Large intestine (tissue), 3 donors: ENCODE data around the gene IL19. TPM values are rescaled to one million over a fixed set of nuclear protein-coding genes. Genes with fewer than 3 reads are reported as not detected.
"Not testable (repeated sequence)": the region's sequence is repeated elsewhere in the genome, so short reads cannot be mapped to it uniquely, and the experiment has no call there.

Experiments used
- DNase-seq, 2 donors: peaks; one replicate each; pipeline versions ENCODE4 v3.0.0 to v3.0.0-alpha.2; 2013
- H3K27ac ChIP-seq: one replicate; pipeline ENCODE4 v1.5.1; 2013; ENCODE audit warnings: low read length
- H3K27me3 ChIP-seq: 2 replicates; pipeline ENCODE4 v1.6.1; 2013; ENCODE audit warnings: low read length; ENCODE audit not compliant: control insufficient read depth, insufficient read depth
- H3K36me3 ChIP-seq: 2 replicates; pipeline ENCODE4 v1.6.1; 2013; ENCODE audit warnings: low read length; ENCODE audit not compliant: control insufficient read depth, insufficient read depth
- H3K4me1 ChIP-seq: one replicate; pipeline ENCODE4 v1.6.1; 2013; ENCODE audit warnings: low read length; ENCODE audit not compliant: control insufficient read depth, insufficient read depth
- H3K4me3 ChIP-seq: one replicate; pipeline ENCODE4 v1.5.1; 2013; ENCODE audit warnings: low read length
- H3K9me3 ChIP-seq: one replicate; pipeline ENCODE4 v1.6.1; 2013; ENCODE audit warnings: mild to moderate bottlenecking, low read depth, low read length, moderate library complexity; ENCODE audit not compliant: control insufficient read depth
- WGBS: methylation state at CpG from one replicate; pipeline ENCODE4 v1.1.5; 2013; ENCODE audit warnings: low lambda C conversion rate; ENCODE audit not compliant: insufficient coverage; 5-methylcytosine and 5-hydroxymethylcytosine counted together
- polyA plus RNA-seq: library from polyadenylated mRNA; unstranded; fragments of 120-200 nt; gene quantifications from one replicate; pipeline ENCODE4 v1.2.1, GENCODE V29; 2013

The IL19 gene
- polyA plus RNA-seq, 1 donor = not detected

DNA sequence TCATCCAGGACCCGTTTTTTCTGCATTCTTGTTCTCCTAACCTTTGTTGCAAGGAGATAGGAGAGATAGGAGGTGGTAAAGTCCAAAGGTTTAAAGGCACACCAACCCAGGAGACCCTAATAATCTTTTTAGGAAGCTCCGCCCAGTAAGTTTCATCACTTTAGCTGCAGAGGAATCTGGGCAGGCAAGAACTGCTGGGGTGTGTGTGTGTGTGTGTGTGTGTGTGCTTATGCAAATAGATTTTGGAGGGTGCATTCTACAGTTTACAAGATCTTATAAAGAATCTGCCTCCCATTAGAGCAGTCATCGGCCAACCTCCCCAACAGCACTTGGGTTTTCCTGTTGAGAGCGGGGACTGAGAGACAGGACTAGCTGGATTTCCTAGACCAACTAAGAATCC lies 5.7 kb downstream of the IL19 start:
- no CpG with 5 or more reads among the region's 4 CpGs for WGBS
- DNase-seq = peak in 1 of 2 donors; percentile 60
- H3K36me3 ChIP-seq = no peaks in the 10 kb centered on the region

DNA sequence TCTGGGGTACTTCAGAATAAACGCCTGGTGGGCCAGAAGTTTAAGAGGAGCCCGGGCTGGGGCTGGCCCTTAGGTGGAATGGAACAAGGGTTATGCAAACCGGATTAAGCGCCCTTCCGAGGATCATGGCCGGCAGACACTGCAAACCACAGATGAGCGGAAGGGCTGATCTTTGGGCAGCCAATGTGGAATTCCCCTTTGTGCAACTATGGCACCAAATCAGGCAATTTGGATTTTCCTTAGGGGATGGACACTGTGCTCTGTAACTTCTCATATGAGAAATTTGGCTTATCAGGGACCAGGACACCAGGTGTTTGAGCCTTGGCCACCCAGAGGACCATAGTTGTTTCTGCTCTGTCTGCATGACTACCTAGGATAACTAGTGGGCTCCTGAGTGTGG lies 7.5 kb downstream of the IL19 start:
- Histone ChIP-seq H3K27ac (no peak overlapping the region), H3K27me3 (no peaks in the 10 kb centered on the region), H3K4me3 (no peak overlapping the region), H3K9me3 (no peaks in the 10 kb centered on the region), H3K4me1 (peaks cover 5% of the 10 kb centered on the region), H3K36me3 (no peaks in the 10 kb centered on the region)
- WGBS = no CpG with 5 or more reads among the region's 7 CpGs
- DNase-seq = no peak

More for the DNA sequence above, 5.7 kb downstream of the IL19 start:
- Histone ChIP-seq H3K27me3 (no peaks in the 10 kb centered on the region), H3K4me1 (peaks cover 5% of the 10 kb centered on the region), H3K4me3 (no peak overlapping the region), H3K27ac (no peak overlapping the region), H3K9me3 (no peaks in the 10 kb centered on the region)

DNA sequence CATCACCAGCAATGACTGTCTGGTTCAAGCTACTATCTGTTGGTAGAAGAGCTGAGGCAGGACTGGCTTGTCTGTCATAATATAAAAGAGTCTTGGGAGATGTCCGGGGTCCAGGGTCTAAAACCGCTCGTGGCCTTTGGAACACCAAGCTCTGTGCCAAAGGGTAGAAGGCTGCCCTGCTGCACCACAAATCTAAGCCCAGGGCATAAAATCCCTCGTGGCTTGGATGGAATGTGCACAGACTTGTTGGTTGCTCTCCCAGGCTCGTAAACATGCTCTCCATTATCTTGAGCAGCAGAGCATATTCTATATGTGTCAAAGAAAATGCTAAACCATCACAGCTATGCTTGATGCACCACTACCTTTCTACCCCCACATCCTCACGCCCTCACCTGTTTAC lies 8.3 kb downstream of the IL19 start:
- not testable (repeated sequence) for H3K4me1 ChIP-seq, H3K9me3 ChIP-seq, H3K36me3 ChIP-seq, H3K4me3 ChIP-seq, H3K27ac ChIP-seq, H3K27me3 ChIP-seq, DNase-seq
- WGBS = 86% methylated on average over 1 of the region's 6 CpGs

DNA sequence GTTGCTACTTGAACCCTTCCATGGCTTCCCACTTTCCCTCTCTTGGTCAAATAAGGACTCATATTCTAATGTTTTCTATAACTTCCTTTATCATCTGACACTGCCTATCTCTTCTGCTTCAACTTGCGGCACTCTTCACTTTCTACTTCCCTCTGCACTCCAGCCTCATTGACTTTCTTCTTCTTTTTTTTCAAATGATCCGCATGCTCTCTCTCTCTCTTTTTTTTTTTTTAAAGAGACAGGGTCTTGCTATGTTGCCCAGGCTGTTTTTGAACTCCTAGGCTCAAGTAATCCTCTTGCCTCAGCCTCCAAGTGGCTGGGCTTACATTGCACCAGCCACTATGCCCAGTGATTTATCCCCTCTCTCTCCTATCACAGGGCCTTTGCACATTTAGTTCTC lies 9.1 kb downstream of the IL19 start:
- H3K9me3 ChIP-seq = no peaks in the 10 kb centered on the region
- no peaks in the 10 kb centered on the region for H3K27me3 ChIP-seq
- no peaks in the 10 kb centered on the region for H3K36me3 ChIP-seq
- no peak overlapping the region for H3K27ac ChIP-seq
- no peak for DNase-seq
- H3K4me1 ChIP-seq = peaks cover 5% of the 10 kb centered on the region
- 67% methylated on average over 2 of the region's 2 CpGs for whole genome bisulfite sequencing
- H3K4me3 ChIP-seq = no peak overlapping the region

DNA sequence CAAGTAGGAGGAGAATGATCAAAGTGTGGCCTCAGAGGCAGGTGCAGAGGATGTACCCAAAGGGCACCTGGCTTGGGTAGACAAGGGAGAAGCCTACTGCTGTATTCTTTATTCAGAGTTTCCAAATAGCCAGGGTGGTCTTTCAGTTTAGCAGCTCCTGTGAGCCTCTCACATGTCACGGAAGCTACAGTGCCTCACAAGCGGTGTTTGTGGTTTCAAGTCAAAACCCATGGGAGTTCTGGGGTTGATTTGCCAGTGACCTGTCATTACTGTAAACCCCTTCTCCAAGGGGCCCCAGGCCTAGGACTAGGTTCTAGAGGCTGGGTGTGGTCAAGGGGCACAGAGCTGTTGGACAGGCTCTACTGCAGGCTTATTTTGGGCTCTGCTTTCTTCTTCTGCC lies 11.9 kb downstream of the IL19 start:
- H3K27me3 ChIP-seq = no peaks in the 10 kb centered on the region
- no CpG with 5 or more reads among the region's 2 CpGs for WGBS
- no peak overlapping the region for H3K4me3 ChIP-seq
- no peaks in the 10 kb centered on the region for H3K9me3 ChIP-seq
- no peaks in the 10 kb centered on the region for H3K36me3 ChIP-seq
- H3K27ac ChIP-seq = no peak overlapping the region
- no peaks in the 10 kb centered on the region for H3K4me1 ChIP-seq
- DNase-seq = no peak

DNA sequence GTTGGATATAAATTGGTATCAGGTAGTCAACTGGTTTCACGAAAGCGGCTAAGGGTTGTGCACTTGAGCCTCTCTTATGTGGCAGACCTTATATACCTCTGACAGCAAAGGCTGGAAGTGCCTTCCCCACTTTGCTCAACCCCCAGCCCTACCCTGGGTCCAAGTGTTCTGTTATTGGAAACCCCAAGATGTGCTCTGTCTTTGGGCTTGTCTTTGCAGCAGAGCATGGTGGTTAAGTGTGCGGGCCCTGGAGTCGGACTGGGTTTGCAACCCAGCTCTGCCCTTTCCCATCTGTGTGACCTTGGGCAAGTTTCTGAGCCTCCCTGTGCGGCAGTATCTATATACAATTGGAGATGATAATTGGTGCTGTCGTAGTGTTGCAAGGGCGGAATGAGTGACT lies 12.9 kb downstream of the IL19 start:
- no peaks in the 10 kb centered on the region for H3K36me3 ChIP-seq
- no peaks in the 10 kb centered on the region for H3K4me1 ChIP-seq
- WGBS = no CpG with 5 or more reads among the region's 7 CpGs
- no peaks in the 10 kb centered on the region for H3K27me3 ChIP-seq
- H3K27ac ChIP-seq = no peak overlapping the region
- H3K4me3 ChIP-seq = no peak overlapping the region
- DNase-seq = no peak
- H3K9me3 ChIP-seq = no peaks in the 10 kb centered on the region

DNA sequence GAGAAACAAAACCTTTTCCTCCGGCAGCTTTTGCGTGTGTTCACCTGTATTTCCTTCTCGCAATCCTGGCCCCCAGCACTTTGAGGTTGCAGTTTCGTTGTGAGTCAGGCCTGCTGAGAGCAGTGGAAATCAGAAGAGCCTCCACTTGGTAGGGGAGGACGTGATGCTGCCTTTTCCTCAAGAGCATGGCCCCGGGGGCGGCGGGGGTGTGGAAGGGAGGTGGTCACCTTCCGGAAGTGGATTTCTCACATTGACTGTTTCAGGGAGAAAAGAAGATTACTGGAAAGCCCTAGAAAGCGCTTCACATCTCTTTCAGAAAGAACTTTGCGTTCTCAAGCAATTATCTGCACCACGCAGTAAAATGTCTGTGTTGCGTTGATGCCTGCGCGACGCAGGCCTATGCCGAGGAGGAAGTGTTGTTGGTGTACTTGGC lies 13.9 kb downstream of the IL19 start:
- H3K27me3 ChIP-seq = no peaks in the 10 kb centered on the region
- no peaks in the 10 kb centered on the region for H3K4me1 ChIP-seq
- H3K9me3 ChIP-seq = no peaks in the 10 kb centered on the region
- no CpG with 5 or more reads among the region's 17 CpGs for WGBS
- no peaks in the 10 kb centered on the region for H3K36me3 ChIP-seq
- H3K27ac ChIP-seq = no peak overlapping the region
- no peak overlapping the region for H3K4me3 ChIP-seq
- no peak for DNase-seq

DNA sequence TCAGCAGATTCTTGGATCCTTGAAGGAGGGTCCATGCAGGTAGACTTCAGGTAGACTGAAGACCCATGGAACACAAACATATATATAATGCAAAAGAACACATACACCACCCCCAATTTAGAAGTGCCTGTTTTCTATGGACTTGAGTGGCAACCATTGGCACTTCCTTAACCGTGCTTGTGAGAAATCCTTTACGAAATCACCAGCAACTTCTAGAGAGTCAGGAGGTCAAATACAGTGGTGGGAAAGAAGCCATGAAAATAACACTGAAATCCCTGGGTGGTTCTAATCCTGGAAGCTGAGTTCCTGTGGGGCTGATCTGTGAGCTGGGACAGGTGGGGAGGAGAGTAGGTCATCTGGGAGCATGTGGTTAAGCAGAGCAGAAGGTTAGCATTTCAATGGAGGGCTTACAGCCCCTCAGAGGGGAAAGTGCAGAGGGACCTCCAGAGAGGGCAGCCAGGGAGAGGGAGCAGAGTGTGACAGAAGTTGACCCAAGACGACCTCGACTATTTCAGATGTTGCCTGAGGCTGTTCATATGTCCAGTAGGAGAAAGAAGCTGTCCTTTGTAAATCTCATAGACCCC lies 14.7 kb downstream of the IL19 start:
- Histone ChIP-seq H3K9me3 (no peaks in the 10 kb centered on the region), H3K4me3 (no peak overlapping the region), H3K27me3 (no peaks in the 10 kb centered on the region), H3K27ac (no peak overlapping the region), H3K36me3 (no peaks in the 10 kb centered on the region), H3K4me1 (no peaks in the 10 kb centered on the region)
- WGBS = no CpG with 5 or more reads among the region's 4 CpGs
- DNase-seq = no peak

DNA sequence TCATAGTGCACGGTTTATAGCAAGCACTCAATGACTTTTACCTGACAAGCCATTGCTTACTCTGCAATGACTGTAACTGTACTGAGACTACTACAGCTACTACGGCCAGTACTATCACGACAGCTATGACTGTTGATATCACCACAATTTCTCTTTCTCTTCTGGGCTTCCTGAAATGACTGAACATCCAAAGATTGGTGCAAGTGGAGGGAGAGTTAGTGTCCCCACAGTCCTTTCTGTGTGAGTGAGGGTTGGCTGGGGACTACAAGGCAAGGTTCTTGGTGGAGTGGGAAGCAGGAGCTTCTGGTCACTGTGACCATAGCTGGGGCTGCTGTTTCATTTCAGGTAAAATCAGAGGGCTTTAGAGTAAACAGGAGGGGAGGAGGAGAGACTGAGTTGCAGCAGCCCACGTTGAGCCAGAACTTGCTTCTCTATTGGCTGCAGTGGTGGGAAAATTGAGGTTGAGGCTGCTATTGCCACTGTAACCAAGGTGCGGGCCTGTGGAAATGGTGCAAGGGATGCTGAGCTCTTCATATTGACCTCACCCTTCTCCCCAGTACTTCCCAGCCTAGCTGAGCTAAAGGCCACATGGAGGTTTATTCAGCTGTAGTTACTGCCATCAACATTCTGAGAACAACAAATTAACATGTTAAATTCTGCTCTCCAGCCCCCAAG lies 15.8 kb downstream of the IL19 start:
- WGBS = no CpG with 5 or more reads among the region's 5 CpGs
- DNase-seq = no peak
- Histone ChIP-seq H3K36me3 (no peaks in the 10 kb centered on the region), H3K4me1 (no peaks in the 10 kb centered on the region), H3K9me3 (no peaks in the 10 kb centered on the region), H3K27ac (no peak overlapping the region), H3K27me3 (no peaks in the 10 kb centered on the region), H3K4me3 (no peak overlapping the region)

DNA sequence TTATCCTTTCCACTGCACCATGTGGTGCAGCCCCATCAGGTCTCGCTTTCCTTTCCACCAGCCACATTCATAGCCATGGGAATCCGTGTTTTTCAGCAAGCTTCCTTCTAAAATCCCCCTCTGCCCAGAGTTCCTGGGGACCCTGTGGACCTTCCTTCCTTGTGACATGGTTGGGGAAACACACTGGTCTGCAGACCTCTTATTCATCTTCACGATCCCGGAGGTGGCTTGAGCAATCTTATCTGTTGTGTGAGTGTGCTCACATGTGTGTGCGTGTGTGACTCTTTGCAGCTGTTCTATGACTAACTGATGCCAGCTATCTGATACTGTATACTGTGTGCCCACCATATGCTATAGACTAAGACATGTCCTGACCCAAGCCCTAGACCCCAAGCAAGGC lies 17.3 kb downstream of the IL19 start:
- WGBS = 83% methylated on average over 1 of the region's 5 CpGs

DNA sequence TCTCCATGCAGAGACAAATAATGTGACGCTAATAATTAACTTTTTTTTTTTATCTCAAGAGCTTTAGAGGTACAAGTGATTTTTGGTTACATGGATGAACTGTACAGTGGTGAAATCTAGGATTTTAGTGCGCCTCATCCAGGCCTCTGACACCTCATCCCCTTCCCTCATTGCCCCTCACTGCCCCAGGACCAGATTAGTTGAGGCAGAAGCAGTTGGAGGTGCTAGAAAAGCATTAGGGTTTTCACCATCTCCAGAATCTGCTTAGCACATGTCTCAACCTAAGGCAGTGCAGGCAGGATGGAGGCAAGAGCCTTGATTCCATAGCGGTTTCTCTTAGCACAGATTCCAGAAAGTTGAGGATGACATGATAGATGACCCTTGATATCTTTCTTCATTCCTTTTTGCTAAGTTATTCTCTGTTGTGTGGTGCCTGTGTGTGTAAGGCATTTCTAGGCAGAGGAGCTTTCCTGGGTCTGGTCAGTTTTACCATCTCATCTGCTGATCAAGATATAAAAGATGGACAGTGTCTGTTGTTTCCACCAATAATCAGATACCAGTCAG lies 18.0 kb downstream of the IL19 start:
- Histone ChIP-seq H3K36me3 (no peaks in the 10 kb centered on the region), H3K27ac (no peak overlapping the region), H3K9me3 (no peaks in the 10 kb centered on the region), H3K4me1 (no peaks in the 10 kb centered on the region), H3K27me3 (no peaks in the 10 kb centered on the region), H3K4me3 (no peak overlapping the region)
- DNase-seq = no peak
- no CpG with 5 or more reads among the region's 3 CpGs for whole genome bisulfite sequencing

More for the DNA sequence above, 17.3 kb downstream of the IL19 start:
- Histone ChIP-seq H3K36me3 (no peaks in the 10 kb centered on the region), H3K4me3 (no peak overlapping the region), H3K4me1 (no peaks in the 10 kb centered on the region), H3K27me3 (no peaks in the 10 kb centered on the region), H3K9me3 (no peaks in the 10 kb centered on the region), H3K27ac (no peak overlapping the region)
- no peak for DNase-seq
